ENCODE data around the gene GUCY1B1.

GRCh38 chr4:155822572-155822971 lies 63.8 kb downstream of the GUCY1B1 start:
- no peak for TF ChIP-seq CTCF (IDR thresholded peaks at IDR 0.05)
- TF ChIP-seq RFX5 (IDR thresholded peaks at IDR 0.05; ENCODE audit: low read length) = no peak
- no peak for TF ChIP-seq TAF1 (IDR thresholded peaks at IDR 0.05; ENCODE audit: borderline replicate concordance, low read depth, low read length)

All from SK-N-SH (cell line).